Mesenchymal stem cell (in vitro differentiated cells and primary cell): ENCODE data around the gene PCDHB4.
"Not testable (repeated sequence)": the region's sequence is repeated elsewhere in the genome, so short reads cannot be mapped to it uniquely, and the experiment has no call there.

Source experiments
- DNase-seq: peaks from one replicate; pipeline ENCODE4 v3.0.0-alpha.2; 2013
- H2AFZ ChIP-seq: one replicate; pipeline ENCODE4 v1.6.1; 2013; ENCODE audit warnings: low read depth, mild to moderate bottlenecking, control low read depth, inconsistent platforms, low read length, moderate library complexity
- H2AK5ac ChIP-seq: 2 replicates; pipeline ENCODE4 v1.6.1; 2013; ENCODE audit warnings: low read length, moderate library complexity, mild to moderate bottlenecking, inconsistent platforms; ENCODE audit not compliant: severe bottlenecking
- H2BK120ac ChIP-seq: one replicate; pipeline ENCODE4 v1.6.1; 2013; ENCODE audit warnings: low read depth, mild to moderate bottlenecking, inconsistent platforms, low read length, moderate library complexity
- H2BK12ac ChIP-seq, 2 experiments: one replicate each; pipeline ENCODE4 v1.6.1; 2013; ENCODE audit warnings: inconsistent platforms in 2 of 2, low read length in 2 of 2, mild to moderate bottlenecking in 2 of 2, moderate library complexity in 2 of 2, control low read depth in 1 of 2
- H2BK15ac ChIP-seq: one replicate; pipeline ENCODE4 v1.6.1; 2013; ENCODE audit warnings: mild to moderate bottlenecking, low read depth, inconsistent platforms; ENCODE audit not compliant: poor library complexity, severe bottlenecking
- H2BK5ac ChIP-seq: 2 replicates; pipeline ENCODE4 v1.6.1; 2013; ENCODE audit warnings: low read depth, mild to moderate bottlenecking, low read length, control low read depth, inconsistent platforms; ENCODE audit not compliant: poor library complexity, severe bottlenecking
- H3K14ac ChIP-seq, 2 experiments: one replicate each; pipeline ENCODE4 v1.6.1; 2013; ENCODE audit warnings: inconsistent platforms in 2 of 2, low read length in 2 of 2, control low read depth in 1 of 2, mild to moderate bottlenecking in 1 of 2, moderate library complexity in 1 of 2
- H3K18ac ChIP-seq, 2 experiments: one replicate each; pipeline ENCODE4 v1.6.1; 2013; ENCODE audit warnings: inconsistent platforms in 2 of 2, low read length in 2 of 2, control low read depth in 1 of 2, low read depth in 1 of 2, mild to moderate bottlenecking in 1 of 2
- H3K23ac ChIP-seq, 2 experiments: one replicate each; pipeline ENCODE4 v1.6.1; 2013; ENCODE audit warnings: inconsistent platforms in 2 of 2, low read length in 2 of 2, mild to moderate bottlenecking in 2 of 2, moderate library complexity in 2 of 2, control low read depth in 1 of 2
- H3K27ac ChIP-seq: 2 replicates; pipeline ENCODE4 v1.5.1; 2013; ENCODE audit warnings: mild to moderate bottlenecking, moderate library complexity, low read length, control low read depth, inconsistent platforms; ENCODE audit not compliant: poor library complexity, severe bottlenecking
- H3K27me3 ChIP-seq, 2 experiments: 2 replicates each; pipeline versions ENCODE4 v1.6.1 to v1.7.0; 2013; ENCODE audit warnings: low read length in 2 of 2, mild to moderate bottlenecking in 2 of 2, moderate library complexity in 2 of 2, control low read depth in 1 of 2, inconsistent platforms in 1 of 2; ENCODE audit not compliant: control insufficient read depth in 1 of 2, insufficient read depth in 1 of 2
- H3K36me3 ChIP-seq, 2 experiments: 2 replicates each; pipeline versions ENCODE4 v1.6.1 to v1.7.0; 2013; ENCODE audit warnings: low read length in 2 of 2, control low read depth in 1 of 2, inconsistent platforms in 1 of 2, low read depth in 1 of 2, mild to moderate bottlenecking in 1 of 2; ENCODE audit not compliant: insufficient read depth in 2 of 2, control insufficient read depth in 1 of 2
- H3K4ac ChIP-seq, 2 experiments: one replicate each; pipeline ENCODE4 v1.6.1; 2013; ENCODE audit warnings: inconsistent platforms in 2 of 2, low read length in 2 of 2, mild to moderate bottlenecking in 2 of 2, moderate library complexity in 2 of 2, control low read depth in 1 of 2, low read depth in 1 of 2
- H3K4me1 ChIP-seq: 2 replicates; pipeline ENCODE4 v1.6.1; 2013; ENCODE audit warnings: low read depth, low read length, control low read depth; ENCODE audit not compliant: control insufficient read depth, insufficient read depth
- H3K4me2 ChIP-seq: 2 replicates; pipeline ENCODE4 v1.6.1; 2013; ENCODE audit warnings: low read length, mild to moderate bottlenecking, inconsistent platforms; ENCODE audit not compliant: poor library complexity, severe bottlenecking
- H3K4me3 ChIP-seq, 2 experiments: 2 replicates each; pipeline versions ENCODE4 v1.5.1 to v1.7.0; 2013; ENCODE audit warnings: low read length in 2 of 2, mild to moderate bottlenecking in 2 of 2, control low read depth in 1 of 2, low read depth in 1 of 2; ENCODE audit not compliant: insufficient read depth in 1 of 2
- H3K79me1 ChIP-seq: replicated peaks from 2 replicates; pipeline ENCODE4 v1.6.1; 2013; ENCODE audit warnings: mild to moderate bottlenecking, control low read depth, low read length, inconsistent platforms; ENCODE audit not compliant: poor library complexity, severe bottlenecking
- H3K9ac ChIP-seq: 2 replicates; pipeline ENCODE4 v1.7.0; 2013; ENCODE audit warnings: mild to moderate bottlenecking, low read length, moderate library complexity
- H3K9me3 ChIP-seq: 2 replicates; pipeline ENCODE4 v1.7.0; 2013; ENCODE audit warnings: mild to moderate bottlenecking, low read length; ENCODE audit not compliant: control insufficient read depth
- H4K8ac ChIP-seq: one replicate; pipeline ENCODE4 v1.6.1; 2013; ENCODE audit warnings: inconsistent platforms, mild to moderate bottlenecking, low read length, moderate library complexity
- H4K91ac ChIP-seq: one replicate; pipeline ENCODE4 v1.6.1; 2013; ENCODE audit warnings: mild to moderate bottlenecking, low read length, inconsistent platforms
- whole genome bisulfite sequencing: methylation state at CpG from one replicate; pipeline ENCODE4 v1.1.7; 2013; ENCODE audit warnings: mixed read lengths; 5-methylcytosine and 5-hydroxymethylcytosine counted together

The PCDHB4 gene

DNA sequence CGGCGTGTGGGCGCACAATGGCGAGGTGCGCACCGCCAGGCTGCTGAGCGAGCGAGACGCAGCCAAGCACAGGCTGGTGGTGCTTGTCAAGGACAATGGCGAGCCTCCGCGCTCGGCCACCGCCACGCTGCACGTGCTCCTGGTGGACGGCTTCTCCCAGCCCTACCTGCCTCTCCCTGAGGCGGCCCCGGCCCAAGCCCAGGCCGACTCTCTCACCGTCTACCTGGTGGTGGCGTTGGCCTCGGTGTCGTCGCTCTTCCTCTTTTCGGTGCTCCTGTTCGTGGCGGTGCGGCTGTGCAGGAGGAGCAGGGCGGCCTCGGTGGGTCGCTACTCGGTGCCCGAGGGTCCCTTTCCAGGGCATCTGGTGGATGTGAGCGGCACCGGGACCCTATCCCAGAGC lies 30.5 kb downstream of the PCDHB4 start:
- H3K14ac ChIP-seq, H3K9ac ChIP-seq, DNase-seq, H4K8ac ChIP-seq, H3K4ac ChIP-seq, H3K4me2 ChIP-seq, H3K4me1 ChIP-seq, H2AFZ ChIP-seq, H2AK5ac ChIP-seq, H3K18ac ChIP-seq, H3K27me3 ChIP-seq, H4K91ac ChIP-seq, H2BK5ac ChIP-seq, H3K79me1 ChIP-seq, H2BK15ac ChIP-seq, H3K27ac ChIP-seq, H3K23ac ChIP-seq, H3K36me3 ChIP-seq, H2BK12ac ChIP-seq, H3K4me3 ChIP-seq, H2BK120ac ChIP-seq: not testable (repeated sequence)
- H3K9me3 ChIP-seq, result peaks cover 70% of the 10 kb centered on the region
- WGBS, result 96% methylated on average over 32 of the region's 36 CpGs

DNA sequence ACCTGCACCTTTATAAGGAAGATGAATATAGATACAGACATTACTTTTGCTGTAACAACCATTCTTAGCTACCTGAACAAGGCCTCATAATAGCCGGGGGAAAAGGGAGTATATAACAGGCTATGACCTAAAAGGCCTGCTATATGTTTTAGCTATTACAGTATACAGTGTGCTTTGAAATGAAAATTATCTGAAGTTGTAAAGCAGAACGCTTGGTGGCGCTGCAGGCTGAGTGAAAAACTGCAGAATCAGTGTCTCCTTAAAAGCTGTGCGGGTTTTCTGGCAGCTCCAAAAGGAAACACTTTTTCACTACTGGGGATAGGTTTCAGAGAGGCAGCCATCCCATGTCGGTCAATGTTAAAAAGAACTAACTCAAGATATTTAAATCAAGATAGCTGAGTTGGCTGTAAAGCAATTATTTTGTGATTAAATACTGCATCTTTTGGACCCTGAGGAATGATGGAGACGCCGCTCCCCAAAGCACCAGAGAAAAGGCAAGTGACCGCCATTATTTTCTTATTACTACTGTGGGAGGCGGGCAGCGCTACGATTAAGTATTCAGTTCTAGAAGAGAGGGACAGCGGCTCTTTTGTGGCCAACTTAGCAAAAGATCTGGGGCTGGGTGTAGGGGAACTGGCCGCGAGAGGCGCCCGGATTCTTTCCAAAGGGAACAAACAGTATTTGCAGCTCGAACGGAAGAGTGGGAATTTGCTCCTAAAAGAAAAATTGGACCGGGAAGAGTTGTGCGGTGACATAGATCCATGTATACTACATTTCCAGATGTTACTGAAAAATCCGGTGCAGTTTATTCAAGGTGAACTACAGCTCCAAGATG lies 34.1 kb downstream of the PCDHB4 start:
- Histone ChIP-seq H3K9ac (no peak overlapping the region), H3K27ac (no peak overlapping the region), H2BK15ac (no peak overlapping the region), H3K4me2 (no peak overlapping the region), H3K14ac (no peak overlapping the region), H3K18ac (no peak overlapping the region), H3K4me1 (no peaks in the 10 kb centered on the region), H3K27me3 (no peaks in the 10 kb centered on the region), H2BK5ac (no peak overlapping the region), H3K4me3 (no peak overlapping the region), H2AK5ac (no peak overlapping the region), H2BK120ac (no peak overlapping the region), H3K9me3 (peaks cover 55% of the 10 kb centered on the region), H3K4ac (no peak overlapping the region), H4K91ac (no peak overlapping the region), H3K36me3 (no peaks in the 10 kb centered on the region), H2BK12ac (no peak overlapping the region), H2AFZ (no peak overlapping the region), H4K8ac (no peak overlapping the region), H3K23ac (no peak overlapping the region), H3K79me1 (no peaks in the 10 kb centered on the region)
- WGBS, result 82% methylated on average over 21 of the region's 21 CpGs
- no peak for DNase-seq

DNA sequence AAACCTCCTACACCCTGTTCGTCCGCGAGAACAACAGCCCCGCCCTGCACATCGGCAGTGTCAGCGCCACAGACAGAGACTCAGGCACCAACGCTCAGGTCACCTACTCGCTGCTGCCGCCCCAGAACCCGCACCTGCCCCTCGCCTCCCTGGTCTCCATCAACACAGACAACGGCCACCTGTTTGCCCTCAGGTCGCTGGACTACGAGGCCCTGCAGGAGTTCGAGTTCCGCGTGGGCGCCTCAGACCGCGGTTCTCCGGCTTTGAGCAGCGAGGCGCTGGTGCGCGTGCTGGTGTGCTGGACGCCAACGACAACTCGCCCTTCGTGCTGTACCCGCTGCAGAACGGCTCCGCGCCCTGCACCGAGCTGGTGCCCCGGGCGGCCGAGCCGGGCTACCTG lies 35.7 kb downstream of the PCDHB4 start:
- H3K4ac ChIP-seq, H2BK5ac ChIP-seq, H3K27ac ChIP-seq, H2BK120ac ChIP-seq, H2BK15ac ChIP-seq, H3K18ac ChIP-seq, H2AK5ac ChIP-seq, H3K14ac ChIP-seq, H3K79me1 ChIP-seq, H4K8ac ChIP-seq, H3K4me1 ChIP-seq, H3K9ac ChIP-seq, H3K27me3 ChIP-seq, H3K36me3 ChIP-seq, DNase-seq, H3K4me3 ChIP-seq, H3K23ac ChIP-seq, H3K4me2 ChIP-seq, H4K91ac ChIP-seq, H2AFZ ChIP-seq, H2BK12ac ChIP-seq: not testable (repeated sequence)
- peaks cover 62% of the 10 kb centered on the region for H3K9me3 ChIP-seq
- 91% methylated on average over 12 of the region's 38 CpGs for WGBS

DNA sequence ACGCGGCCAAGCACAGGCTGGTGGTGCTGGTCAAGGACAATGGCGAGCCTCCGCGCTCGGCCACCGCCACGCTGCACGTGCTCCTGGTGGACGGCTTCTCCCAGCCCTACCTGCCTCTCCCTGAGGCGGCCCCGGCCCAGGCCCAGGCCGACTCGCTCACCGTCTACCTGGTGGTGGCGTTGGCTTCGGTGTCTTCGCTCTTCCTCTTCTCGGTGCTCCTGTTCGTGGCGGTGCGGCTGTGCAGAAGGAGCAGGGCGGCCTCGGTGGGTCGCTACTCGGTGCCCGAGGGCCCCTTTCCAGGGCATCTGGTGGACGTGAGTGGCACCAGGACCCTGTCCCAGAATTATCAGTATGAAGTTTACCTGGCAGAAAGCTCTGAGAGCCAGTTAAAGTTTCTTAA lies 36.3 kb downstream of the PCDHB4 start:
- H2BK15ac ChIP-seq, H3K36me3 ChIP-seq, H3K27ac ChIP-seq, H3K18ac ChIP-seq, H3K23ac ChIP-seq, H2BK120ac ChIP-seq, H3K4me3 ChIP-seq, H2BK12ac ChIP-seq, H3K9ac ChIP-seq, H3K4ac ChIP-seq, H3K4me2 ChIP-seq, H2BK5ac ChIP-seq, H3K4me1 ChIP-seq, H3K27me3 ChIP-seq, H3K79me1 ChIP-seq, H2AK5ac ChIP-seq, H4K8ac ChIP-seq, H2AFZ ChIP-seq, H3K14ac ChIP-seq, H4K91ac ChIP-seq, DNase-seq: not testable (repeated sequence)
- WGBS, result 90% methylated on average over 18 of the region's 28 CpGs
- H3K9me3 ChIP-seq, result peaks cover 59% of the 10 kb centered on the region
